ENCODE results near the gene PCNX2. TPM values are rescaled to one million over a fixed set of nuclear protein-coding genes. Genes with fewer than 3 reads are reported as not detected.

PCNX2 gene
- total RNA-seq, result 10 to 100 TPM in 1 of 2 donors, 1 to 10 TPM in 1; 7.9 to 12.3 TPM

GRCh38 chr1:233295237-233295974 is at the start of gene PCNX2:
TSS of gene PCNX2 (minus strand) at chr1:233295725. CDS start at chr1:233295478, 247 bp downstream.

GRCh38 chr1:233327651-233328141 is 32.2 kb upstream of the PCNX2 start, which contains the start of gene MAP3K21:
TSS of gene MAP3K21 (plus strand) at chr1:233327724. CDS start at chr1:233328029, 305 bp downstream.

GRCh38 chr1:232950197-232951176 is 345.0 kb downstream of the PCNX2 start, which contains the start of gene NTPCR:
TSS of gene NTPCR (plus strand) at chr1:232950611. CDS start at chr1:232950711, 100 bp downstream.

Other genes starting within 250 kb of the PCNX2 start
- under 1 TPM; 0.69 to 1.00 TPM for gene MAP3K21, start 32.0 kb upstream of the PCNX2 start, total RNA-seq